ENCODE measurements around the gene CNTNAP3B. TPM values are rescaled to one million over a fixed set of nuclear protein-coding genes. Genes with fewer than 3 reads are reported as not detected.
"Not testable (repeated sequence)": the region's sequence is repeated elsewhere in the genome, so short reads cannot be mapped to it uniquely, and the experiment has no call there.

Gene CNTNAP3B
- polyA plus RNA-seq, 2 donors = 7.3 to 8.8 TPM

GRCh38 chr9:41980271-41980670, 149.0 kb downstream of the CNTNAP3B start:
- H3K4me3 ChIP-seq (ENCODE audit: low read depth in 1 of 2, low read length in 2 of 2); H3K27me3 ChIP-seq (ENCODE audit: control insufficient read depth in 1 of 2, insufficient read depth in 2 of 2, low read length in 2 of 2); H3K36me3 ChIP-seq (ENCODE audit: control insufficient read depth in 2 of 2, insufficient read depth in 2 of 2, low read length in 1 of 2); H3K27ac ChIP-seq (ENCODE audit: low read depth in 2 of 2, low read length in 1 of 2); H3K4me1 ChIP-seq (ENCODE audit: control insufficient read depth in 2 of 2, insufficient read depth in 2 of 2, low read length in 1 of 2); H3K9me3 ChIP-seq (ENCODE audit: control insufficient read depth in 2 of 2, insufficient read depth in 1 of 2, low read depth in 1 of 2, low read length in 1 of 2): not testable (repeated sequence)
- no CpG with 5 or more reads among the region's 2 CpGs for WGBS, 2 donors

GRCh38 chr9:41977965-41978600, 151.1 kb downstream of the CNTNAP3B start:
- H3K36me3 ChIP-seq (ENCODE audit: control insufficient read depth in 2 of 2, insufficient read depth in 2 of 2, low read length in 1 of 2); H3K27ac ChIP-seq (ENCODE audit: low read depth in 2 of 2, low read length in 1 of 2); H3K4me3 ChIP-seq (ENCODE audit: low read depth in 1 of 2, low read length in 2 of 2); H3K27me3 ChIP-seq (ENCODE audit: control insufficient read depth in 1 of 2, insufficient read depth in 2 of 2, low read length in 2 of 2); H3K9me3 ChIP-seq (ENCODE audit: control insufficient read depth in 2 of 2, insufficient read depth in 1 of 2, low read depth in 1 of 2, low read length in 1 of 2); H3K4me1 ChIP-seq (ENCODE audit: control insufficient read depth in 2 of 2, insufficient read depth in 2 of 2, low read length in 1 of 2): not testable (repeated sequence)
- no CpG with 5 or more reads among the region's 5 CpGs for WGBS, 2 donors

- WGBS, 2 donors = 95 to 97% methylated on average over 15 of the region's 17 CpGs
- H3K36me3 ChIP-seq (ENCODE audit: control insufficient read depth in 2 of 2, insufficient read depth in 2 of 2, low read length in 1 of 2); H3K27me3 ChIP-seq (ENCODE audit: control insufficient read depth in 1 of 2, insufficient read depth in 2 of 2, low read length in 2 of 2); H3K4me1 ChIP-seq (ENCODE audit: control insufficient read depth in 2 of 2, insufficient read depth in 2 of 2, low read length in 1 of 2); H3K9me3 ChIP-seq (ENCODE audit: control insufficient read depth in 2 of 2, insufficient read depth in 1 of 2, low read depth in 1 of 2, low read length in 1 of 2); H3K27ac ChIP-seq (ENCODE audit: low read depth in 2 of 2, low read length in 1 of 2); H3K4me3 ChIP-seq (ENCODE audit: low read depth in 1 of 2, low read length in 2 of 2): not testable (repeated sequence)
These were observed 154.3 kb downstream of the CNTNAP3B start for GRCh38 chr9:41974906-41975305.

- WGBS, 2 donors = 38 to 64% methylated on average over 30 to 43 of the region's 43 CpGs
- not testable (repeated sequence) for H3K27ac ChIP-seq (ENCODE audit: low read depth in 2 of 2, low read length in 1 of 2); H3K36me3 ChIP-seq (ENCODE audit: control insufficient read depth in 2 of 2, insufficient read depth in 2 of 2, low read length in 1 of 2); H3K27me3 ChIP-seq (ENCODE audit: control insufficient read depth in 1 of 2, insufficient read depth in 2 of 2, low read length in 2 of 2); H3K4me3 ChIP-seq (ENCODE audit: low read depth in 1 of 2, low read length in 2 of 2); H3K4me1 ChIP-seq (ENCODE audit: control insufficient read depth in 2 of 2, insufficient read depth in 2 of 2, low read length in 1 of 2); H3K9me3 ChIP-seq (ENCODE audit: control insufficient read depth in 2 of 2, insufficient read depth in 1 of 2, low read depth in 1 of 2, low read length in 1 of 2)
These were observed 176.2 kb downstream of the CNTNAP3B start for GRCh38 chr9:41953007-41953406.

- not testable (repeated sequence) for H3K27me3 ChIP-seq (ENCODE audit: control insufficient read depth in 1 of 2, insufficient read depth in 2 of 2, low read length in 2 of 2); H3K9me3 ChIP-seq (ENCODE audit: control insufficient read depth in 2 of 2, insufficient read depth in 1 of 2, low read depth in 1 of 2, low read length in 1 of 2); H3K36me3 ChIP-seq (ENCODE audit: control insufficient read depth in 2 of 2, insufficient read depth in 2 of 2, low read length in 1 of 2); H3K4me1 ChIP-seq (ENCODE audit: control insufficient read depth in 2 of 2, insufficient read depth in 2 of 2, low read length in 1 of 2); H3K4me3 ChIP-seq (ENCODE audit: low read depth in 1 of 2, low read length in 2 of 2); H3K27ac ChIP-seq (ENCODE audit: low read depth in 2 of 2, low read length in 1 of 2)
- WGBS, 2 donors = 78 to 85% methylated on average over 2 of the region's 3 CpGs
These were observed 187.5 kb downstream of the CNTNAP3B start for GRCh38 chr9:41941738-41942137.

- not testable (repeated sequence) for H3K27ac ChIP-seq (ENCODE audit: low read depth in 2 of 2, low read length in 1 of 2); H3K9me3 ChIP-seq (ENCODE audit: control insufficient read depth in 2 of 2, insufficient read depth in 1 of 2, low read depth in 1 of 2, low read length in 1 of 2); H3K4me1 ChIP-seq (ENCODE audit: control insufficient read depth in 2 of 2, insufficient read depth in 2 of 2, low read length in 1 of 2); H3K36me3 ChIP-seq (ENCODE audit: control insufficient read depth in 2 of 2, insufficient read depth in 2 of 2, low read length in 1 of 2); H3K4me3 ChIP-seq (ENCODE audit: low read depth in 1 of 2, low read length in 2 of 2); H3K27me3 ChIP-seq (ENCODE audit: control insufficient read depth in 1 of 2, insufficient read depth in 2 of 2, low read length in 2 of 2)
These were observed 191.1 kb downstream of the CNTNAP3B start for GRCh38 chr9:41938143-41938542.

GRCh38 chr9:41935727-41936126, 193.5 kb downstream of the CNTNAP3B start:
- 68 to 73% methylated on average over 3 of the region's 3 CpGs for WGBS, 2 donors
- H3K27ac ChIP-seq (ENCODE audit: low read depth in 2 of 2, low read length in 1 of 2); H3K4me3 ChIP-seq (ENCODE audit: low read depth in 1 of 2, low read length in 2 of 2); H3K36me3 ChIP-seq (ENCODE audit: control insufficient read depth in 2 of 2, insufficient read depth in 2 of 2, low read length in 1 of 2); H3K27me3 ChIP-seq (ENCODE audit: control insufficient read depth in 1 of 2, insufficient read depth in 2 of 2, low read length in 2 of 2); H3K9me3 ChIP-seq (ENCODE audit: control insufficient read depth in 2 of 2, insufficient read depth in 1 of 2, low read depth in 1 of 2, low read length in 1 of 2); H3K4me1 ChIP-seq (ENCODE audit: control insufficient read depth in 2 of 2, insufficient read depth in 2 of 2, low read length in 1 of 2): not testable (repeated sequence)

- not testable (repeated sequence) for H3K4me3 ChIP-seq (ENCODE audit: low read depth in 1 of 2, low read length in 2 of 2); H3K4me1 ChIP-seq (ENCODE audit: control insufficient read depth in 2 of 2, insufficient read depth in 2 of 2, low read length in 1 of 2); H3K36me3 ChIP-seq (ENCODE audit: control insufficient read depth in 2 of 2, insufficient read depth in 2 of 2, low read length in 1 of 2); H3K9me3 ChIP-seq (ENCODE audit: control insufficient read depth in 2 of 2, insufficient read depth in 1 of 2, low read depth in 1 of 2, low read length in 1 of 2); H3K27me3 ChIP-seq (ENCODE audit: control insufficient read depth in 1 of 2, insufficient read depth in 2 of 2, low read length in 2 of 2); H3K27ac ChIP-seq (ENCODE audit: low read depth in 2 of 2, low read length in 1 of 2)
- WGBS, 2 donors = 91 to 92% methylated on average over 5 of the region's 6 CpGs
These were observed 200.1 kb downstream of the CNTNAP3B start for GRCh38 chr9:41929172-41929571.

- H3K4me3 ChIP-seq (ENCODE audit: low read depth in 1 of 2, low read length in 2 of 2); H3K4me1 ChIP-seq (ENCODE audit: control insufficient read depth in 2 of 2, insufficient read depth in 2 of 2, low read length in 1 of 2); H3K9me3 ChIP-seq (ENCODE audit: control insufficient read depth in 2 of 2, insufficient read depth in 1 of 2, low read depth in 1 of 2, low read length in 1 of 2); H3K27ac ChIP-seq (ENCODE audit: low read depth in 2 of 2, low read length in 1 of 2); H3K27me3 ChIP-seq (ENCODE audit: control insufficient read depth in 1 of 2, insufficient read depth in 2 of 2, low read length in 2 of 2); H3K36me3 ChIP-seq (ENCODE audit: control insufficient read depth in 2 of 2, insufficient read depth in 2 of 2, low read length in 1 of 2): not testable (repeated sequence)
- WGBS, 2 donors = 0 to 93% methylated on average over 1 of the region's 1 CpG
These were observed 211.9 kb downstream of the CNTNAP3B start for GRCh38 chr9:41917374-41917773.

GRCh38 chr9:41905488-41905887, 223.7 kb downstream of the CNTNAP3B start:
- not testable (repeated sequence) for H3K36me3 ChIP-seq (ENCODE audit: control insufficient read depth in 2 of 2, insufficient read depth in 2 of 2, low read length in 1 of 2); H3K9me3 ChIP-seq (ENCODE audit: control insufficient read depth in 2 of 2, insufficient read depth in 1 of 2, low read depth in 1 of 2, low read length in 1 of 2); H3K4me1 ChIP-seq (ENCODE audit: control insufficient read depth in 2 of 2, insufficient read depth in 2 of 2, low read length in 1 of 2); H3K27me3 ChIP-seq (ENCODE audit: control insufficient read depth in 1 of 2, insufficient read depth in 2 of 2, low read length in 2 of 2); H3K4me3 ChIP-seq (ENCODE audit: low read depth in 1 of 2, low read length in 2 of 2); H3K27ac ChIP-seq (ENCODE audit: low read depth in 2 of 2, low read length in 1 of 2)
- no CpG with 5 or more reads among the region's 4 CpGs for WGBS, 2 donors
